CD1c-positive myeloid dendritic cell (primary cell): ENCODE results near the gene RPTN.
A peak's percentile ranks its signal among the peaks of the same experiment; 100 is the strongest.
"Not testable (repeated sequence)": the region's sequence is repeated elsewhere in the genome, so short reads cannot be mapped to it uniquely, and the experiment has no call there.

Source experiments
- DNase-seq: peaks from one replicate; pipeline ENCODE4 v3.0.0-alpha.2; 2016; ENCODE audit errors: extremely low spot score

The RPTN gene

DNA sequence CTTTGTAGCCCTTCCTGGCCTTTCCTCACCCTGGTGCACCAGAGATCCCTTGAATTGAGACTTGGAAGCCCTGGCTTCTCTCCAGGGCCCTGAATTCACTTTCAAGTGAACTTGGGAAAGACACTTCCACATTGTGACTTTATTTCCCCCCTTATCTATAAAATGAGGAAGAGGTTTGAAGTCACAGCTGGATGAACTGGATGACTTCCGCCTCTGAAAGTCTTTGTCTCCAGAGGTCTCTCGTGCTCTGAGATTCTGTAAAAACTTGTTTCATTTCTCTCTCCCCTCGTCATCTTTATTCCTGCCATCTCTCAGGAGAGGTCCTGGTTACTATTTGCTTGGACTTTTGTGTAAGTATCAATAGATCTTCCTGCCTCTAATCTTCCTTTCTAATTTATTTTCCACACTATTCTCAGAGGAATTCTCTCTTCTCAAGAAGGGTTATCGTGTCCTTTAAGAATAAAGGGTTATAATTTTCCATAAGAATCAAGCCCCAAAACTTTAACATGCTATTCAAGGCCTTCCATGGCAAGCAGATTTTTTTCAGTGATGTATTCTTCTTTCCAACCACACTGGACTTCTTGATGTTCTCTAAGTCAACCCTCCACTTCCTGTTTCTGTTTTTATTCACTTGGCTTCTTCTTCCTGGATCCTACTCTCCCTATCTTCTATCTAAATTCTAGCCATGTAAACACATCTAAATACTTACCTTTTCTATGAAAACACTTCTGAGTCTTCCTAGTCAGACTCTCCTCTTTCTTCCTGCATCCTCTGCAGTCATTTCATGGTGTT lies 6.5 kb upstream of the RPTN start:
- peak; percentile 71 for DNase-seq

DNA sequence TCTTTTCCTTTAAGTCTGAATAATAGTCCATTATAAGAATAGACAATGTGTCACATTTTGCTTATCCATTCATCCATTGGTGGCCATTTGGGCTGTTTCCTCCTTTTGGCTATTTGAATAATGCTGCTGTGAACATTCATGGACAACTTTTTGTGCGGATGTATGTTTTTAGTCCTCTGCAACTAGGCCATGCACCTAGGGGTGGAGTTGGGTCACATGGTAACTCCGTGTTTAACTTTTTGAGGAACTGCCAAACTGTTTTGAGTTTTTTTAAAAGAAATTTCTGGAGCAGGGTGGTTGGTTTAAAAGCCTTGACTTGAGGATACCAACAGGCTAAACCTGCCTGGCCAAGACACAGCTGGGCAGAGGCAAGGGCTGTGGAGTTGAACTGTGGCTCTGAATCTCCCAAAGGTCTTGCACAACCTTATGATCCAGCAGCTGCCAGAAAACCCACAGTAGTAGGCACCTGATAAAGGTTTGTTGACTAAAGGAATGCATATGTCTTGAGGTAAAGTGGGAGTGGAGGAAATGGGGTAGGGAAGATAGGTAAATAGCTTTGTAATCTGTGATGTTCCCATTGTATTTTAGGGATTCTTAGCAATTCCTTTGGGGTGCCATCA lies 5.6 kb upstream of the RPTN start:
- DNase-seq = peak; percentile 64

DNA sequence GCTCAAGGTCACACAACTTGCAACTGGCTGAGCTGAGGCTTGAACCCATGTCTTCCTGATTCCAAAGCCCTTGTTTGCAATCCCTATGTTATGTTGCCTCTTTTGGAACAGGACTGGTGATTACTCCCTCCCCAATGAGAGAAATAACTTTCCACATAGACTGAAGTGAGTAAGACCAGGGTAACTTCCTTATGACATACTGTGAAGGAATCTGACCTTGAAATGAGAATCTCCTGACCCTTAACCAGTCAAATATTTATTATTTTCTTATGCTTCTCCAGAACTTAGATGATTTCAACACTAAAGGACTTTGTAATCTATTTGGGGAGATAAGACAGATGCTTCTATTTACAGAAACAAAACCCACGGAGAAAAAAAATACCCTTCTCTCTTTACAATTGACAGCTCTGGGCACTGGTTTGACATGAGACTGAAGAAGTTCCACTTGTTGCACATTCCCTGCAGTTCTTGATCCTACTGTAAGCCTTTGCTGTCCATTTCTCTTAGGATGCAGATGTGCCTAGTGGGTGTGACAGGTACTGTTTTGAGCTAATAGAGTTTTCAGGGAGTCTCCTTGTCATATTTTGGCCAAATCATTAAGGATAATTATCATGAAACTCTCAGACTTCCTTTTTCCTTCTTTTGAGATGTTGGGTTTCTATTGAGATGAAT lies 3.9 kb upstream of the RPTN start:
- DNase-seq = peak; percentile 77

DNA sequence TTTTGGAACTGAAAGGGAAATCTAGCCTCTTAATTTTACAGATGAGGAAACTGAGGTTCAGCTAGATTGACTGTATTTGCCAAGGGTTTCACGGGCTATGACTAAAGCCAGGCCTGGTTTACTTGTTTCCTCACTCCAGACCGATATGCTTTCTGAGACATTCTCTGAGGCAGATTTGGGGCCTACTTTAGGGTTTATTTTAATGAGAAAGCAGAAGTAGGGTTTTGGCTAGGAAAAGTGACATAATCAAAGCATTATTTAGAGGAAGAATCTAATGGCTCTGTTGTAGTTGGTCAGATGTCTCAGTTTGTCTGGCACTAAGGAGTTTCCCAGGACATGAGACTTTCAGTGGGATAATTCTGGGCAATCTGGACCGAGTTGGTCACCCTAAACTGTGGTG lies 1.5 kb upstream of the RPTN start:
- DNase-seq = peak; percentile 85

DNA sequence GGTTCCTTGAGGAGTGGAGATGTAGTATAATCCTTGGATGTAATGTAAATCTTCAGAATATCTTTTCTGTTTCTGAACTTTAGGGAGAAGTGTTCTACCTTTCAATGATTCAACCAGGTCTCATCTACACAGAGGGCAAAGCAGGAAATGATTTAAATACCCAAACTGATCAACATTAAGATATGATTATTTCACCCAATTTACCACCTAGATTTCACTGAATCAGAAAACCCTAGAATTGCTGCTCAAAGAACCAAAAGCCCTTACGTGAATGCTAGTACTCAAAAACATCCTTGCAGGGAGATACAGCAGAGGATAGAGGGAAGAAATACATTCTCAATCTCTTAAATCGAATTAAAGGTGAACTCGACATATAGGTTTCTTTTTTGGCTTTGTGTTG lies 5.0 kb downstream of the RPTN start:
- DNase-seq = no peak

DNA sequence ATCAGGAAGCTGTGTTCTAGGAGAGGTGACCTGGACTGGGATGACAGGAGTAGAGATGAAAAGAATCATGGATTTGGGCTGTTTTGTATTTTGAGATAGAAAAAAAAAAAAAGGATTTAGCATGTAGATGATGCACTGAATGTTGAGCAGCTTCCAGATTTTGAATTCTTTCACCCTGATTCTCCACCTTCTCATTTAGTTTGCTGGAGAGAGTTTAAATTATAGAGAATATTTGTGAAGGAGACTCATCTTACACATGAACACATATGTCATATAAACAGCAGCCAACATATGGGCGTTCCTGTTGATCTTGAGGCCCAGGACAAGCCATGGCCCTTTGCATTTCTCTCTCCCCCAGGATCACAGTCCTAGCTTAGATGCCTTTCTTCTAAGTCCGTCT lies 7.4 kb downstream of the RPTN start:
- DNase-seq = no peak

DNA sequence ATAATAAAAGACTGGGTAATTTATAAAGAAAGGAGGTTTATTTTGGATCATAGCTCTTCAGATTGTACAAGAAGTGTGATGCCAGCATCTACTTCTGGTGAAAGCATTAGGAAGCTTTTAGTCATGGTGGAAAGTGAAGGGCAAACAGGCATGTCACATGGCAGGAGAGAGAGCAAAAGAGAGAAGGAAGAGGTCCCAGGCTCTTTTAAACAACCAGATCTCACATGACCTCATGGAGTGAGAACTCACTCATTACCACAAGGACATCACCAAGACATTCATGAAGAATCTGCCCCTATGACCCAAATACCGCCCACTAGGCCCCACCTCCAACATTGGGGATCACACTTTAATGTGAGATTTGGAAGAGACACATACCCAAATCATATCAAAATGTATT lies 10.0 kb downstream of the RPTN start:
- DNase-seq = peak; percentile 20

DNA sequence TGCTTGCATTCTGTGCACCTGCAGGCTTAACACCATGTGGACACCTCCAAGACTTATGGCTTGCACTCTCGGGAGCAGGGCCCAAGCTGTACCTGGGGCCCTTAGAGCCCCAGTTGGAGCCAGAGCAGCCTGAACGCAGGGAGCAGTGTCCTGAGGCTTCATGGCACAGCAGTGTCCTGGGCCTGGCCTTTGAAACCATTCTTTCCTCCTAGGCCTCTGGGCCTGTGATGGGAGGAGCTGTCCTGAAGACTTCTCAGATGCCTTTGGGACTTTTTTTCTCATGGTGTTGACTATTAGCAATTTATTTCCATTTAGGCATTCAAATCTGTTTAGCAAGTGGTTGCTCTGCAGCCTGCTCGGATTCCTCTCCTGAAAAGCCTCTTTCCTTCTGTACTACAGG lies 11.0 kb downstream of the RPTN start:
- DNase-seq = no peak

DNA sequence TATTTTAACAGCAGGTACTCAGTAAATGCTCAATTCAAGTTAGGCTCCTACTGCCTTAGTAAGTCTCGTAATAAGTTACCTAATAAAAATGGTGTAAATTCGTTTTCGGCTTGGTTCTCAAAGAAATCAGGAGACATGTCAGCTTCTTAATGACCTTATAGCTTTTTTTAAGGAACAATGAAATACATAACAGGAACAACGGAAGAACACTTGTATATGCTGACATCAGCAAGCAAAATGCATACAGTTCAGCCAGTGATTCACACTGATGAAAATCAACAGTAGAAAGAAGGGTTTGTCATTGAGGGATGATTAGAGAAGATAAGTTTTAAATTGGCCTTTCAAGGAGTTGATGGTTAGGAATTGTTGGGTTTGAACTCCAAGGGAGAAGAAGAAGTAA lies 13.3 kb downstream of the RPTN start:
- DNase-seq = peak; percentile 29

DNA sequence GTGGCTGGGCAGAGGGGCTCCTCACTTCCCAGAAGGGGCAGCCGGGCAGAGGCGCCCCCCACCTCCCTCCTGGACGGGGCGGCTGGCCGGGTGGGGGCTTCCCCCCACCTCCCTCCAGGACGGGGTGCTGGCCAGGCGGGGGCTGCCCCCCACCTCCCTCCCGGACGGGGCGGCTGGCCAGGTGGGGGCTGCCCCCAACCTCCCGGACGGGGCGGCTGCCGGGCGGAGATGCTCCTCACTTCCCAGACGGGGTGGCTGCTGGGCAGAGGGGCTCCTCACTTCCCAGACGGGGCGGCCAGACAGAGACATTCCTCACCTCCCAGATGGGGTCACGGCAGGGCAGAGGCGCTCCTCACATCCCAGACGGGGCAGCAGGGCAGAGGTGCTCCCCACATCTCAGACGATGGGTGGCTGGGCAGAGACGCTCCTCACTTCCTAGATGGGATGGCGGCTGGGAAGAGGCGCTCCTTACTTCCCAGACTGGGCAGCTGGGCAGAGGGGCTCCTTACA lies 14.3 kb downstream of the RPTN start:
- DNase-seq = not testable (repeated sequence)

DNA sequence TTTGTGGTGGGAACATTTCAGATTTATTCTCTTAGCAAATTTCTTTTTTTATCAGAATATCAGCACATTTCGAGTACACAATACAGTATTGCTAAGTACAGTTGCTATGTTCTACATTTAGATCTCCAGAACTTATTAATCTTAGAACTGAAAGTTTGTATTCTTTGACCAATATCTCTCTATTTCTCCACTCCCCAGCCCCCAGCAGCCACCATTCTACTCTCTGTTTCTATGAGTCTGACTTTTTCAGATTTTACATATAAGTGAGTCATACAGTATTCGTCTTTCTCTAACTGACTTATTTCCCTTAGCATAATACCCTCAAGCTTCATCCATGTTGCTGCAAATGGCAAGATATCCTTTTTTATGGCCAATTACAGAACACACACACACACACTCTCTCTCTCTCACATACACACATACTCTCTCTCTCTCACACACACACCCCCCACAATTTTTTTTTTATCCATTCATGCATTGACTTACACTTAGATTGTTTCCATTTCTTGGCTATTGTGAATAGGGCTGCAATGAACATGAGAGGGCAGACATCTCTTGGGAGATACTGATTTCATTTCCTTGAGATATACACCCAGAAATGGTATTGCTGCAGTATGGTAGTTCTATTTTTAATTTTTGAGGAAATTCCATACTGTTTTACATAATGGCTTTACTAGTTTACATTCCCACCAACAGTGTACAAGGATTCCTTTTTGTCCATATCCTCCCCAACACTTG lies 15.7 kb downstream of the RPTN start:
- no peak for DNase-seq

DNA sequence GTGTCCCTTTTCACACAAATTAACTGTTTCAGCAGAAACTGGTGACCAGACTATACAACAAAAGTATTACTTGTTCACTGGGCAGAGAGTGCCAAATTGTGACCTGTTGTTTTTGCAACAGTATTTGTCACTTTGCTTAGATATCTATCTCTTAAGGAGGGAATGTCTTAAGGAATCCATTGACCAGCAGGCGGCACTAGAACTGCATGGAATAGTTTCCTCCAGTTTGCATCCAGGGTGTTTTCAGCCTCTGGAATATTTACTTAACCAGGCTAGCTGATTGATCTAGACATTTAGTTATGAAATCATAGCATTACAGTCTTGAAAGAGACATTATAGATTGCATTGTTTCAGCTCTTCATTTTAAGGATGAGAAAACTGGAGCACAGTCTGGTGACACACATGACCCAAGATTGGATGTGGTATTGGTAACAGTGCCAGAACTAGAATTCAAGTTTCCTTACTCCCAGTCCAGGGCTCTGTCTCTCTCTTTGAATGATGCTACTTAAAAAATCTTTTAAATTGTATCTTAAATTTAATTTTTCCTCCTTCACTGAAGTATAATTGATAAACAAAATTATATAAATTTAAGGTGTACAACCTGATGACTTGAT lies 16.9 kb downstream of the RPTN start:
- DNase-seq = peak; percentile 79

DNA sequence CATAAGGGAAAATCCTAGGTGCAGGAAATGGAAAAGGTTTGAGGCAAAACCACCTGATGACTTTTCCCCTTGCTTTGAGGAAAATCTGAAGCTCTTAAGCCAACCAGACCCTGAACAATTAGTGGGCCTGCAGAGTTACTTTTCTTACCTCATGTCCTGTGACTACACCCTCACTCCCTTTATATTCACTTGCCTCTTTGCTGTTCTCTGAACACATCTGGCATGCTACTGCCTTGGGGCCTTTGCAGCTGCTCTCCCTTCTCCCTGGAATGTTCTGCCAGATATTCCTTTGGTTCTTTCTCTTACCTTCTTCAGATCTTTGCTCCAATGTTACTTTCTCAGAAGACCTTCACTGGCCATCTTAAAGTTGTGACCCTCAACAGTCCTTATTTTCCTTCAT lies 21.8 kb downstream of the RPTN start:
- DNase-seq = no peak

DNA sequence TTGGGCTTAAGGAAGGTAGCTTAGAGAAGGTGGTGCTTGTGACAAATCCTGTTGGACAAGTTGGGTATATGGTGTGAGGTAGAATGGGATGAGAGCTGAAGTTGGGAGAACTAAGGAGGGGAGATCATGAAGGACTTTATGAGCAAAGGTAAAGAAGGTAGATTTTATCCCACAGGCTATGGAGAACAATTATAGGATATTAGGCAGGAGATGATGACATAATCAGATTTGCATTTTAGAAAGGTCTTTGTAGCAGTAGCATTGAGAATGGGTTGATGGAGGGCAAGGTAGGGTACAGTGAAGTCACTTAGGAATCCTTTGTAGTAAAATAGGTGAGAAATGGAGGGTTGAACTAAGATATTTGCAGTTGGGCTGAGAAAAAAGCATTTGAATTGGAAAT lies 28.8 kb downstream of the RPTN start:
- DNase-seq = no peak

DNA sequence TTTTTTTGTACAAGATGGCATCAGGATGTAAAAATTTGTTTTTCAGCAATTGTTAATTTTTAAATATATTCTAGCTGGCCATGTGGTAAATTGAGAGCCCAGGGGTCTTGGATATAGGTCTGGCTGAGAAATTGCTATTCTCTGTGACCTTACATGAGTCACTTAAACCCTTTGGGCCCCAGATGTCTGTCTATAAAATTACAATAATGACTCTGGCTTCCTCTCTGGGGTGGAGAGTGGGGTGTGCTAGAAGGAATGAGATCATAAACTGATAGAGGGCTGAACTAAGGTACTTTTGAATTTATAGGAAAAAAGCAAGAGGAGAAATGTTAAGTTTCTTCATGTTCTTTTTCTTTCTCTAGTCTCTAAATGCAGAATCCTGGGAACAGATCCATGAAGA lies 31.4 kb downstream of the RPTN start:
- no peak for DNase-seq

DNA sequence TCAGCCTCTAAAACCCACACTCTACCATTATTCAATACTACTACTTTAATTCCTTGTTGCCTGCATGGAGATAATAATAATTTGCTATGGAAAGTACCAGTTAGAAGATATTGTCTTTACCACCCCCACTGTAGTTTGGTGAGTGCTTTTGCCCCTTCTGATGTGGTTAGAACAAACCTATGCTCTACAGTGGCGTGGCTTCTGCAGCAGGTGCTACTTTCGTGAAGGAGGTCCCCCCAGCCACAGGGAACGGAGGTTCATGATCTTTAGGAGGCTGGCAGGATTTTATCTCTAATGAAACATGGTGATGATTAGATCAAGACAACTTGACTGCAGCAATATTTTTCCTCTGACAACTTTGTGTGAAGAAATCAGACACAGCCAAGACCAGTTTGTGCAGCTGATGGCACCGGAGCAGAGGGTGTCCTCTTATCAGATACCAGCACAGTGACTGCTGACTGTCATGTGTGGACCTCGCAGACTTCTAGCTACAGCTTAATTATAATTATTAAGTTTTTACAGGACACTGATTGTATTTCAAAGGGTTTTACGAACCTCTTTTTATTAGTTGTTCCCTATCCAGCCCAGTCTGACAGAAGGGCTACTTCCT lies 33.1 kb downstream of the RPTN start:
- no peak for DNase-seq

DNA sequence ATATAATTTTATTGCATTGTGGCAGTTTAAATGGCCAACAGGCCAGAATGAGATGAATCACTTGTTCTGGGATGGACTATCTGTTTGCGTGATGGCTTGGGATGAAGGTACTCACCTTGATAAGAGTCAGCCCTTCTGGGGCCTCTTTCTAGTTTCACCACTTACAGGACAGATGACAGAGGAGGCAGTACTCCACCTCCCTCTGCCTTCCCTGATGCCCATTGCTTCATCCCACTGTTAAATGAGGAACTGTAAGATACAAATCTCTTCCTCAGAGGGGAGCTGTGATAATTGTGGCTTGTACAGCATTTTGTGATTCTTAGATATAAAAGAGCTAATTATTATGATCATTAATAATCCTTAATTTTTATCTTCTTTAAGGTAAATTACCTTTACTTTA lies 40.1 kb downstream of the RPTN start:
- no peak for DNase-seq

DNA sequence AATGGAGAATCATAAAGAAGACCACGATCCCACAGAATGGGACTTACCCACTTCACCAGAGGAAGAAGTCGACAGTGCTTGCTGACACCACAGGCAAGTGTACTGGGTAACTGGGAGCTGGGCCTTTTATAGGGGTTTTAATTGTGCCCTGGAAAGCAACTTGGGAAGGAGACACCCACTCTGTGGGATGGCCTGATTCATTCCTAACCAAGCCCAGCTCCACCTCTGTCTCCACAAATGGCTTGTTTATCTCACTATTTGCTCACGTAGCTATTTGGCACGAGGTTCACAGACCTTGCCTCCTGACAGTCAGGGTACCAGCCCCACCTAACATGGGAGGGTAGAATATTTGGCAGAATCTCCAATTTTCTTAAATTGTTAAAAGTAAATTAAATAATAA lies 43.7 kb downstream of the RPTN start, which contains the start of gene TCHH:
TCHH (minus strand) TSS at position 101 of the 400 bp plus-strand sequence. CDS start 1,364 bp downstream, outside the sequence.
- no peak for DNase-seq

DNA sequence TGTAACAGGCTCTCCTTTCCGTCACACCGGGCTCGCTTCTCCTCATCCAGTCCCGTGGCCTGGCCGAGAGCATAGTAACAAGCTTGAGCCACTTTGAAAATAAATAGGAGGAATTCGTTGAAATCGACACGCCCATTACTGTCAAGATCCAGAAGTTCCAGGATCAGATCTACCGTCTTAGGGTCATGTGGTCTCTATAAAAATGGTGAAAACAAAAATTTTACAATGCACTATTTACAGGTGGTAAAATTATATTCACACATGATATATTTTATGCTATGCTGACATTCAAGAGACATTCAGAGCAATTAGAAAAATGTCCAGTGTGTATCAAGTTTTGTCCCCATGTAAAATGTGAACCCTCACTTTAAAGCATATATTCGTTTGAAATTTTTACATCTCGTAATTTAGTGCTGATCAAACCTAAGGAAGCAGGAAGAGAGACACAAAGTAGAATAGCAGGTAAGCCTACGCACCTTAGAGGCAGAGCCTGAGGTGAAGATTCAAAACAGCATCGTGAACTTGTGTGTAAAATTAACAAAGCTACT lies 46.1 kb downstream of the RPTN start:
- no peak for DNase-seq

DNA sequence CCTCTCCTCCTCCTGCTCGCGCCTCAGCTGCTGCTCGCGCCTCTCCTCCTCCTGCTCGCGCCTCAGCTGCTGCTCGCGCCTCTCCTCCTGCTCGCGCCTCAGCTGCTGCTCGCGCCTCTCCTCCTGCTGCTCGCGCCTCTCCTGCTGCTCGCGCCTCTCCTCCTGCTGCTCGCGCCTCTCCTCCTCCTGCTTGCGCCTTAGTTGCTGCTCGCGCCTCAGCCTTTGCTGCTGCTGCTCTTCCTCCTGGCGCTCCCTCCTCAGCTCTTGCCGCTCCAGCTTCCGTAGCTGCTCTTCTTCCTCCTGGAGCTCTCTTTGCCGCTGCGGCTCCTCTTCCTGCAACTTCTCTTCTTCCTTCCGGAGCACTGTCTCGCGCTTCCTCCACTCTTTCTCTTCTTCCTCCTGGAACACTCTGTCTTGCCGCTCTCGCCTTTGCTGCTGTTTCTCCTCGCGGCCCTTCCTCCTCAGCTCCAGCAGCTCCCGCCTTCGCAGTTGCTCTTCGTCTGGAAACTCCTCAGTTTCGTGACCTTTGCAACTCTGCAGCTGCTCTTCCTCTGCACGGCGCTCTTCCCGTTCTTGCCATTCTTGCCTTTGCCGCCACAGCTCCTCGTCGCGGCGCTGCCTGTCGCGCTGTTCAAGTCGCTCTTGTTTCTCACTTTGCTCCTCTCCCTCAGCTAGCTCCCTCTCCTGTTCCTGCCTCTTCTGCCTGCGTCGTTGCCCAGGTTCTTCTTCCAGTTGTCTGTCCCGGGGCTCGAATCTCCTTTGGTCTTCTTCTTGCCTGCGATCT lies 46.7 kb downstream of the RPTN start:
- DNase-seq = peak; percentile 49
